ENCODE measurements around the gene TMCC1.
"Not testable (repeated sequence)": the region's sequence is repeated elsewhere in the genome, so short reads cannot be mapped to it uniquely, and the experiment has no call there.

TMCC1 gene

DNA sequence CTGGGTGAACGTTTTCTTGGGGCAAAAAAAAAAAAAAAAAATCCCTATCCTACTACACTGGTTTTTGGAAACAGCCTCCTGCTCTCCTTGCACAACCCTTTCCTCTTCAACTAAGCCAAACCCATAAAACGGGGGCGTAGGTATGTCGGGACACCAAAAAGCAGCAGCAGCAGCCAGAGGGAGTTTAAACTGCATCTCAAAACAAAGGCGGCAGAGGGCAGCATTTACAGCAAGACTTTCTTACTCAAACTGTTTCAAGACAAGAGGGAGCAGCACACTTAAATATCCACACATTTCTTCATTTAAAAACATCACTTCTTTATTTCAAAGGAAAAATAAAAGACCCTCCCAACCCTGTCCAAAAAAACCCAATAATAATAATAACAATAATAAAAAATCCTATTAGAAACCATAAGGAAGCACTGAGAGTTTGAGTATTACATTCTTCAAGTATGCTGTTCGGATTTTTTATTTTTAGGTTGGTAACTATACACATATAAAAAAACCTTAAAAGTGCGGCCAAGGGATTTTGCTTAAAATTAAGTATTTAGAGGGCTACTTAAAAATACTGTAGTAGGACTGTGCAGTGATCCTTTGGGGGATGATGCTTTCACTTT, 243.1 kb downstream of the TMCC1 start:
- DNase-seq (ENCODE audit: low read depth in 2 of 2) = peak; percentile 38 to 52

DNA sequence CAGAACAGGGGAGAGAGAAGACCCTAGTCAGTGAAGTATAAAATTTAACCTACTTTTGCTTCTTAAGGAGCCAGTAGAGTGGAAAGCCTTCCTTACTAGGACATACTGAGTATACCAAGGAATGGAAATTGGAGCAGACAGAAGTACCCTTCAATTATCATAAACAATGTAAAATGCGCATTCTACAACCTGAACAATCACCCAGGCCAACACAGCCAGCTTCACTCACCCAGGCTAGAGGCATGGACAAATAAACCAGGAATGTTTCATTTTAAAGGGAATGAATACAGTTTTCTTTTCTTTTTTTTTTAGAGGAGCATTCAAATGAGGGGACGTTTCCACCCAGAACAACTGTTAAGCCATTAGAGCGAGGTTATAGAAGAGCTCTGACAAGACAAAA, 245.1 kb downstream of the TMCC1 start:
- no peak for DNase-seq (ENCODE audit: low read depth in 2 of 2)

DNA sequence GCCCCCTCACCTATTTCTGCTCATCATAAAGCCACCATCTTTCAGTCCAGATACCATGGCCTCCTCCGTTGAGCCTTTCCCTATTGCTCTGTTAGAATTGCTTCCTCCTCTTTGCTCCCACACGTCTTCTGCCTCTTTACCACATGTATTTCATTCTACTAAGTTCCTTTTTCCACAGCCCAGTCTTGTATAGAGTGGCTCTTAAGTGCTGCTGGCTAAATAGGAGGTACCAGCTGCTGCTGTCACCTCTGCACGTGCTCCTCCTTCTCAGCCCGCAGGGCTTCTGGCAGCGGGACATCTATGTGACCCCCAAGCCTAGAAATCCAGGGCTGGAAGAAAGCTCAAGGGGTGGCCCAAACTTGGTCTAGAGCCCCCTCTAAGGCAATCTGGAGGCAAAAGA, 248.2 kb downstream of the TMCC1 start:
- no peak for DNase-seq (ENCODE audit: low read depth in 2 of 2)

DNA sequence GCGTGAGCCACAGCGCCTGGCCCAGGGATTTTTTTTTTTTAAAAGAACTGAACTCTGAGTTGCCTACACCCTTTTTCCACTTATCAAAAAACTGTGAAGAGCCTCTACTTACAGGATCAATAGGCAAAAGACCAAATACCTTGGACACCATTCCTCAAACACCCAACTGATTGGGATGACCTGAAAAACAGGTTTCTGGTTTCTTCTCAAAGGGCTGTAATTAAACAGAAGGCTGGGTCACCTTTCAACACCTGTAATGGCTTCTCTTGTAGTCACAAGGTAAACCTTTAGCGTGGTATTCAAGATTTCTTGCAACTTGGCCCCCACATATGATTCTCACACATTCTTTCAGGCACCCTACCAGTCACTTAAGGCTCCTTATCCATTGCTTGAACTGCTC, 248.7 kb downstream of the TMCC1 start:
- no peak for DNase-seq (ENCODE audit: low read depth in 2 of 2)

GRCh38 chr3:129641567-129642260, 251.8 kb downstream of the TMCC1 start:
- DNase-seq (ENCODE audit: low read depth in 2 of 2) = not testable (repeated sequence)

GRCh38 chr3:129640985-129641384, 252.5 kb downstream of the TMCC1 start:
- not testable (repeated sequence) for DNase-seq (ENCODE audit: low read depth in 2 of 2)

DNA sequence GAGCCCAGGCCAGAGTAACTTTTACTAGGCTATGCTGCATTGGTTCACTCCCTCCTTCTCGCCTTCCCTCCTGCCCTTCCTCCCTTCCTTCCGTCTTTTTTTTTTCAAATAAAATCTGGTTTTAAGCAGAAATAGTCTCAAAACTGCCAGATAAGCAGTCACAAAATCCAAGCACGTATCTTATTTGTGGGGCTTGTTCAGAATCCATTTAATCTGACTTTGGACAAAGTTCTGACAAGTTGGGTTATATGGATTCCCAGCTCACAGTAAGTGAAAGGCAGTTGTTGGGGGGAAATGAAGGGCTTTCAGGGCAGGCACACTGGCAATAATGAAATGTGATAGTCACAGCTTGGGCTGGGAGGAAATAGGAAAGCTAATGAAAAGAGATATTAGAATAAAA, 255.0 kb downstream of the TMCC1 start:
- DNase-seq (ENCODE audit: low read depth in 2 of 2) = no peak

DNA sequence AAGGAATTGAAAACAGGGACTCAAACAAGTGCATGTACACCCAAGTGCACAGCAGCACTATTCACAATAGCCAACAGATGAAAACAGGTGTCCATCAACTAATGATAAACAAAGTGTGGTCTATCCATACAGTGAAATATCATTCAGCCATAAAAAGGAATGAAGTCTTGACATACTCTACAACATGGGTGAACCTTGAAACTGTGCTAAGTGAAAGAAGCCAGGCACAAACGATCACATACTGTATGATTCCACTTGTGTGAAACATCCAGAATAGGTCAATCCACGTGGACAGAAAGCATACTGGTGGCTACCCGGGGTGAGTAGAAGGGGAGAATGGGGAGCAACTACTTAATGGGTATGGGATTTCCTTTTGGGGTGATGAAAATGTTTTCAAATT, 257.4 kb downstream of the TMCC1 start:
- no peak for DNase-seq (ENCODE audit: low read depth in 2 of 2)

DNA sequence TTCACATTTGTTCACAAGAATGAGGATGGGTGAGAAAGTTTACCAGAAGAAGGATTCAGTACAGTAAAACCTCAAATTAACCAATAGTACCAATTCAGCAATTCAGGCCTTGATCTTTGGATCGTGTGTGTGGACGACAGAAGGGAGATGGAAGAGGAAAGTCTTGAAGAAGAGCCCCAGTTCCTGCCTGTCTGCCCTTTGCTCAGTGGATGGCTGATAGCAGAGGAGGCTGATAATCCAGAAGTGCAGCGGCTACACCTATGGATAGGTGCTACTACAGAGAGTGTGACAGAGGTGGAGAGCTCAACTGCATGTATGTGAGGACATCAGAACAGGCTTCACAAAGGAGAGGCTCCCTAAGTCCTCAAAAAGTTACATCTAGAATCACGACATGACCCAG, 257.9 kb downstream of the TMCC1 start:
- no peak for DNase-seq (ENCODE audit: low read depth in 2 of 2)

DNA sequence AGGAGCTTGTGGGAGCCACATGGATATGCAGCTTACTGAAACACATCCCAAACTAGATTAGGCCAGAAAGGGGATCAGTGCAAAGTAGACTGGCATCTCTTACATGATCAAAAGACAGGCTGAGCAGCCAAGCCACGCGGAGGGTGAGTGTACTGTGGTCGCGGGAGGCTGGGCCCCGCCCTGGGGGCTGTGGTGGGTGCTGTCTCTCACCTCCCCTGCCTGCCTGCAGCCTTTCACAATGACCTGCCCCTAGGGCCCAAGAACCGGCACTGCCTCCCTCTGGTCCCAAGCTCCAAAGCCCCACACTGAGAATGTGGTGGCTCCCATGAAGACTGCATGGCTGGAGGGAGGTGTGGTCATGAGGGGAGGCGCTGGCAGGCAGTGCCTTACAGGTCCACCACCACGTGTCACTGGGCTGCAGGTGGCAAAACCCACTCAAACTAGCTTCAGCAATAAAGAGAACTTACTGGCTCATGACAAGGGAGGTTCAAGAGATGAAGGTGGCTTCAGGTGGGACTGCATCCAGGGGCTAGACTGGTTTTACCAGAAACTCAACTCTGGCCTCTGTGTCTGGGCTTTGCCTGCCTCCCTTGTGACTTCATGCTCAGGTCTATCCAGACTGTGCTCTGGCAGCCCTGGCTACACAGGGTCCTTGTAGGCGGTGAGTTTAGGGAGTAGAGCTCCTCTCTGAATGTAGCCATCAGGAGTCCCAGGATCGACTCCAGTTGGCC, 259.6 kb downstream of the TMCC1 start:
- DNase-seq (ENCODE audit: low read depth in 2 of 2) = no peak

GRCh38 chr3:129632977-129633376, 260.5 kb downstream of the TMCC1 start:
- no peak for DNase-seq (ENCODE audit: low read depth in 2 of 2)

- DNase-seq (ENCODE audit: low read depth in 2 of 2) = no peak
These were observed 261.0 kb downstream of the TMCC1 start for GRCh38 chr3:129632556-129632955.

- no peak for DNase-seq (ENCODE audit: low read depth in 2 of 2)
These were observed 261.5 kb downstream of the TMCC1 start for GRCh38 chr3:129632056-129632455.

- no peak for DNase-seq (ENCODE audit: low read depth in 2 of 2)
These were observed 264.5 kb downstream of the TMCC1 start for GRCh38 chr3:129629011-129629410.

DNA sequence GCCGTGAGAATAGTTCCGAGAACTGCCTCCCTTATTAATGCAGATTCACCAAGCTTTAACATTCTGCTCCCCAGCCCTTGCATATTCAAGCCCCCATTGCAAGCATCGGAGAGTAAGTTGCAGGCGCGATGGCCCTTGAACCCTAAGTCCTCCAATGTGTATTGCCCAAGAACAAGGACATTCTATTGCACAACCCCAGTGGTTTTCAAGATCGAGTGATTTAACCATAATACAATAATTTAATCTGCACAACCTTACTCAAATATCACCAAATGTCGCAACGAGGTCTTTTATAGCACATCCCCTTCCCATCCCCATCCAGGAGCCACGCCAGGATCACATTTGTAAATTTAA, 265.4 kb downstream of the TMCC1 start:
- no peak for DNase-seq (ENCODE audit: low read depth in 2 of 2)

GRCh38 chr3:129627350-129628168, 266.0 kb downstream of the TMCC1 start:
- peak; percentile 49 to 56 for DNase-seq (ENCODE audit: low read depth in 2 of 2)

GRCh38 chr3:129626744-129627349, 266.7 kb downstream of the TMCC1 start:
- DNase-seq (ENCODE audit: low read depth in 2 of 2) = peak; percentile 62 to 82

- no peak for DNase-seq (ENCODE audit: low read depth in 2 of 2)
These were observed 268.2 kb downstream of the TMCC1 start for GRCh38 chr3:129625072-129625874.

GRCh38 chr3:129624347-129625071, 269.0 kb downstream of the TMCC1 start:
- DNase-seq (ENCODE audit: low read depth in 2 of 2) = no peak

DNA sequence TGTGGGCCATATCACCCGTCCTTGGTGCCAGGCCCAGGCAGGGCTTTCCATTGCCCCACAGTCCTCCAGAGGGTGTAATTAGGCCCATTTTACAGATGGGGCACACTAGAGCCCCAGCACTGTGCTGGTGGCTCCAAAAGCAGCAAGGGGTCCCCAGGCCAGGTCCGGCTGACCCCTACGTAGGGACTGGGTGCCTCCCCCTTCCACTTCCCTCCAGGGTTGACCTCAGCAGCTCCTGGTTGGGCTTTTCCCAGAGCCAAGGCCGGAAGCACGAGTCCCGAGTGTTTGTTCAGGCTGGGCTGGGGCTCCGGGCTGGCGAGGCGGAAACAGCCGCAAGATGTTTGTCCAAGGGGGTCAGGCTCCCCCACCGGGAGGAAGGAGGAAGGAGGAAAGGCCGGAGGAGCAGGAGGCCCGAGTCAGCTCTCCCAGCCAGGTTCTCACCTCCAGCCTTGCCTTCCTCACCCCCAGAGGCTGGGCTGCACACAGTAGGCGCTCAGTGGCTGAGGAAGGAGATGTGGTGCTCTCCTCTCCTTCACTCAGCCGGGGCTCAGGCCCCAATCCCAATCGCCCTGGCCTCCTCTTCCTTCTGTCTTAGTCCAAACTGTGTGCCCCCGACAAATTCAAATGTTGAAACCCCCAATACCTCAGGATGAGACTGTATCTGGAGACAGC, 269.9 kb downstream of the TMCC1 start:
- DNase-seq (ENCODE audit: low read depth in 2 of 2) = no peak

All from stimulated activated CD4-positive, alpha-beta T cell treated with anti-CD3 and anti-CD28 coated beads, Interleukin-15, amount 100 ng/mL, for 48 hours (primary cell).